PC-9 (cell line): ENCODE measurements around the gene KIAA1217. TPM values are rescaled to one million over a fixed set of nuclear protein-coding genes. Genes with fewer than 3 reads are reported as not detected.

Experiments
- BruUV-seq: library from RNA; stranded (reverse); fragments of 400-500 nt; replicated peaks from 2 replicates; lab custom pipeline; 2021; lab: Mats Ljungman, UMichigan
- CTCF ChIA-PET: fragments of 300-600 bp; sonication (Branson Sonifier 250); formaldehyde crosslinking; loops from one replicate; lab custom pipeline; 2022; ENCODE audit warnings: antibody characterized with exemption; lab: Charles Lee
- POLR2A ChIA-PET: fragments of 300-600 bp; sonication (Branson Sonifier 250); formaldehyde crosslinking; loops from one replicate; lab custom pipeline; 2022; ENCODE audit warnings: antibody characterized with exemption; ENCODE audit not compliant: unreplicated experiment; lab: Charles Lee
- DNase-seq, 2 experiments: peaks; one replicate each; pipeline versions ENCODE4 v3.0.0 to v3.0.0-alpha.2; 2015 to 2022; ENCODE audit warnings: mixed read lengths in 1 of 2
- H2AFZ ChIP-seq: fragments of 200-600 bp; sonication (generic); 2 replicates; pipeline ENCODE4 v1.8.1; 2017; ENCODE audit warnings: antibody characterized with exemption
- H3F3A ChIP-seq: fragments of 200-600 bp; sonication (generic); 2 replicates; pipeline ENCODE4 v1.8.1; 2017; ENCODE audit warnings: antibody characterized with exemption, mild to moderate bottlenecking, low read depth; ENCODE audit not compliant: insufficient read depth
- H3K27ac ChIP-seq: fragments of 200-600 bp; sonication (generic); 2 replicates; pipeline ENCODE4 v1.6.1; 2016; ENCODE audit warnings: mixed run types
- H3K27me3 ChIP-seq: fragments of 200-600 bp; sonication (generic); 2 replicates; pipeline ENCODE4 v1.6.1; 2016; ENCODE audit warnings: low read depth, mixed run types; ENCODE audit not compliant: insufficient read depth
- H3K36me3 ChIP-seq: fragments of 200-600 bp; sonication (generic); 2 replicates; pipeline ENCODE4 v1.6.1; 2016; ENCODE audit warnings: low read depth, mixed run types
- H3K4me1 ChIP-seq: fragments of 200-600 bp; sonication (generic); replicated peaks from 2 replicates; pipeline ENCODE4 v1.6.1; 2016; ENCODE audit warnings: mixed run types; ENCODE audit not compliant: insufficient read depth
- H3K4me2 ChIP-seq: fragments of 200-600 bp; sonication (generic); 2 replicates; pipeline ENCODE4 v1.6.1; 2017; ENCODE audit warnings: mixed run types
- H3K4me3 ChIP-seq: fragments of 200-600 bp; sonication (generic); 2 replicates; pipeline ENCODE4 v1.6.1; 2016; ENCODE audit warnings: mixed run types
- H3K79me2 ChIP-seq: fragments of 200-600 bp; sonication (generic); 2 replicates; pipeline ENCODE4 v1.6.1; 2017; ENCODE audit warnings: low read depth, mixed run types
- H3K9me2 ChIP-seq: fragments of 200-600 bp; sonication (generic); 2 replicates; pipeline ENCODE4 v1.8.1; 2017; ENCODE audit warnings: mild to moderate bottlenecking; ENCODE audit not compliant: insufficient read depth
- H3K9me3 ChIP-seq: fragments of 200-600 bp; sonication (generic); 2 replicates; pipeline ENCODE4 v1.8.1; 2016; ENCODE audit warnings: low read depth; ENCODE audit not compliant: insufficient read depth
- H4K20me1 ChIP-seq: fragments of 200-600 bp; sonication (generic); 2 replicates; pipeline ENCODE4 v1.8.1; 2017; ENCODE audit not compliant: insufficient read depth
- EZH2 ChIP-seq: fragments of 200-600 bp; sonication (generic); IDR thresholded peaks from 2 replicates; pipeline ENCODE4 v1.8.0; 2017; ENCODE audit warnings: antibody characterized with exemption, low read depth
- intact Hi-C: fragments of 100-400 bp; cut with micrococcal nuclease; formaldehyde crosslinking; loops from one replicate; pipeline ENCODE4 v1.10.0; 2022; ENCODE audit not compliant: unreplicated experiment
- total RNA-seq: library from RNA; stranded (reverse); gene quantifications from 2 replicates; pipeline ENCODE4 v1.2.3, GENCODE V29; 2021
- TF ChIP-seq, protein P1 (sequence below): fragments of 200-600 bp; sonication (generic); conservative IDR thresholded peaks from 2 replicates; pipeline ENCODE4 v1.6.1; 2017; ENCODE audit warnings: mixed run types, antibody characterized with exemption, mild to moderate bottlenecking, moderate library complexity

The KIAA1217 gene
- total RNA-seq, 1 experiment from 2014 or later, result 41.1 TPM

DNA sequence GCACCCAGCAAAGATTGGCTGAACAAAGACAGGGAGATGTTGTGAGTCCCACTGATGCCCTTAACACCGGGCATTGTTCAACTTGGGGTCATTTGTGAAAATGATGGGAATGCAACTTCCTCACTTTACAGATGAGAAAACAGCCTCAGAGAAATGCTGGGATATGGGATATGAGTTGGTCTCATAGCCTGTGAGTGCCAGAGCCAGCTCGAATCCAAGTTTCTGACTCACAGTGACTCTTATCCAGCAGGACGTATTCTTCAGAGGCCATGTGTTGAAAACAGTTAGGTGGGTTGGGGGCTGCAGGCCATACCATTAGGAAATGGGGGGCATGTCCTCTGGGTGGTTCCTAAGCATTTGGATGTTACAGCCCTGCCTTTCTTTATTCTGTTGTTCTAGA is 45.2 kb downstream of the KIAA1217 start:
- peaks cover 58% of the 10 kb centered on the region for H3K4me1 ChIP-seq
- H3K79me2 ChIP-seq, result no peaks in the 10 kb centered on the region
- ChIA-PET POLR2A (no interaction called here), CTCF (no interaction called here)
- BruUV-seq, result no TSS peak
- H3K4me2 ChIP-seq, result no peak overlapping the region
- TF ChIP-seq, protein P1, sequence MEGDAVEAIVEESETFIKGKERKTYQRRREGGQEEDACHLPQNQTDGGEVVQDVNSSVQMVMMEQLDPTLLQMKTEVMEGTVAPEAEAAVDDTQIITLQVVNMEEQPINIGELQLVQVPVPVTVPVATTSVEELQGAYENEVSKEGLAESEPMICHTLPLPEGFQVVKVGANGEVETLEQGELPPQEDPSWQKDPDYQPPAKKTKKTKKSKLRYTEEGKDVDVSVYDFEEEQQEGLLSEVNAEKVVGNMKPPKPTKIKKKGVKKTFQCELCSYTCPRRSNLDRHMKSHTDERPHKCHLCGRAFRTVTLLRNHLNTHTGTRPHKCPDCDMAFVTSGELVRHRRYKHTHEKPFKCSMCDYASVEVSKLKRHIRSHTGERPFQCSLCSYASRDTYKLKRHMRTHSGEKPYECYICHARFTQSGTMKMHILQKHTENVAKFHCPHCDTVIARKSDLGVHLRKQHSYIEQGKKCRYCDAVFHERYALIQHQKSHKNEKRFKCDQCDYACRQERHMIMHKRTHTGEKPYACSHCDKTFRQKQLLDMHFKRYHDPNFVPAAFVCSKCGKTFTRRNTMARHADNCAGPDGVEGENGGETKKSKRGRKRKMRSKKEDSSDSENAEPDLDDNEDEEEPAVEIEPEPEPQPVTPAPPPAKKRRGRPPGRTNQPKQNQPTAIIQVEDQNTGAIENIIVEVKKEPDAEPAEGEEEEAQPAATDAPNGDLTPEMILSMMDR, result no peak
- no peak for TF ChIP-seq EZH2
- H3K36me3 ChIP-seq, result no peaks in the 10 kb centered on the region
- H3K9me3 ChIP-seq, result no peaks in the 10 kb centered on the region
- no peak overlapping the region for H3K27ac ChIP-seq
- peaks cover 11% of the 10 kb centered on the region; the same call in 1 of the 2 replicates for H3F3A ChIP-seq
- no peaks in the 10 kb centered on the region for H3K9me2 ChIP-seq
- H3K27me3 ChIP-seq, result no peaks in the 10 kb centered on the region
- no peak for DNase-seq
- H3K4me3 ChIP-seq, result no peak overlapping the region
- no peak overlapping the region for H2AFZ ChIP-seq
- no peaks in the 10 kb centered on the region for H4K20me1 ChIP-seq
- intact Hi-C loops, result loop anchor here (2.0 to 10.0 kb wide), 5 partner anchors 15 to 211 kb away; partner anchors contain the start of gene KIAA1217

DNA sequence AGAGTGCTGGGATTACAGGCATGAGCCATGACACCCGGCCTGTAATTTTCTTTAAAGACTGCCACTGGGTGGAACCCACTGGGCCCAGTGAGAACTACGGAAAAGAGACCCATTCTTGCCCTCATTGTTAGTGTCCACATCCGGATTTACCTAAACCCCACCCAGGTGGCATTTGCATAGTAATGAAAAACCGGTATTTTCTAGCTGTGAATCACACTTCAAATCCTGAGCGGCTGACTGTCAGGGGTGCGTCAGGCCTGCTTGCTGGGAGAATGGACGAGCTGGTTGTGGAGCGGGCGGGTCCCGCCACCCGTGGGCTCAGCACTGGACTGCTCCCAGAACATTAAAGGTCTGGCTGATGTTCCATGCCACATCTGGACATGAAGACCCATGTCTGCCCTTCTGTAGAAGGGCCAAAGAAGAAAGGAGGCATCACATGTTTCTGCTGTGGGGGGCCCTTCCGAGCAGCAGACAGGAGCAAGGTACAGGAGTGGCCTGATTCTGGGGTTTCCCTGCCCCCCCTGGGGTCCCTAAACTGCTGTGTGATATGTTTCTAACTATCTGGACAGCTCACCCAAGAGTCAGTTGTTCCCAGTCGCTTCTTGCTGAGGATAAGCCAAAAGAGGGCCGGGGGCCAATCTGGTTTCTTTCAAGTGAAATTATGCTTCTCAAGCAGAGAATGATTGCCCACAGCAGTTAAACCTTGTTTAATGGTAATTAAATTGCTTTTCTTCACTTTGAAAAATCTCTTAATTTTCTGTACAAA is 46.4 kb downstream of the KIAA1217 start:
- POLR2A ChIA-PET, result interaction anchor here (0.6 to 0.7 kb wide), 2 partner anchors 13 to 38 kb away, joined by 4 to 5 read pairs; no protein-coding TSS in a partner anchor
- peak overlapping the region; percentile 78 for H3K4me2 ChIP-seq

DNA sequence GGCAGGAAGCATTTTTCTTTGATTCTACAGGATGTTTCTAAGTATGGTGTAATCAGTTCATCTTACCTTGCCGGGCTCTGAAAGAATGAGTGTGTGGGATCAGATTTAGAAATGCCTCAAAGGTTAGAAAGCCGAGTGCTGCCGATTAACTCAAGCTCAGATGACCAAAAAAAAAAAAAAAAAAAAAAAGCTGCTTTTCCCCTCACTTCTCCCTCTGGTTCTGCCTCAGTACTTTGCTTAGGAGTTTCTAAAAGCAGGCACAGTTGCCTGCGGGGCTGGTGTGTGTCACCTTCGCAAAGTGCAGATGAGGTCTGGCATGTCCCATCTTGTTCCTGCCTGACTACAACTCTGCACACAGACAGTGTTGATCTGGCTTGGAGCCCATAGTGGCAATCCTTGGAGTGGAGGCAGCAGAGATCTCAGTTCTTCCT is 47.0 kb downstream of the KIAA1217 start:
- TF ChIP-seq EZH2, result no peak
- TF ChIP-seq, protein P1, result no peak
- H3K79me2 ChIP-seq, result no peaks in the 10 kb centered on the region
- DNase-seq, result peak; percentile 39 to 60
- peaks cover 45% of the 10 kb centered on the region for H3K4me1 ChIP-seq
- no peaks in the 10 kb centered on the region for H3K9me2 ChIP-seq
- ChIA-PET CTCF (interaction anchor here (0.6 kb wide), 2 partner anchors 18 to 57 kb away, joined by 4 to 8 read pairs; no protein-coding TSS in a partner anchor), POLR2A (interaction anchor here (0.7 kb wide), 1 partner anchor 37 kb away, joined by 5 read pairs; no protein-coding TSS in a partner anchor)
- H3K9me3 ChIP-seq, result no peaks in the 10 kb centered on the region
- H3K4me2 ChIP-seq, result peak overlapping the region; percentile 78
- H4K20me1 ChIP-seq, result no peaks in the 10 kb centered on the region
- peak overlapping the region; percentile 41; the same call in 1 of the 2 replicates for H3K4me3 ChIP-seq
- intact Hi-C loops, result loop anchor here (1.0 to 10.0 kb wide), 4 partner anchors 8 to 209 kb away; partner anchors contain the start of gene KIAA1217
- H3K27ac ChIP-seq, result peak overlapping the region; percentile 57
- H3F3A ChIP-seq, result peaks cover 8% of the 10 kb centered on the region; the same call in 1 of the 2 replicates
- H3K27me3 ChIP-seq, result no peaks in the 10 kb centered on the region
- H2AFZ ChIP-seq, result no peak overlapping the region
- BruUV-seq, result TSS peak; percentile 29
- no peaks in the 10 kb centered on the region for H3K36me3 ChIP-seq

More for the DNA sequence above, 46.4 kb downstream of the KIAA1217 start:
- Histone ChIP-seq H3K4me3 (peak overlapping the region; percentile 41; the same call in 1 of the 2 replicates), H3K79me2 (no peaks in the 10 kb centered on the region), H3K27ac (peak overlapping the region; percentile 57), H3F3A (peaks cover 8% of the 10 kb centered on the region; the same call in 1 of the 2 replicates), H3K4me1 (peaks cover 49% of the 10 kb centered on the region), H4K20me1 (no peaks in the 10 kb centered on the region), H3K36me3 (no peaks in the 10 kb centered on the region), H3K27me3 (no peaks in the 10 kb centered on the region), H3K9me2 (no peaks in the 10 kb centered on the region), H2AFZ (no peak overlapping the region), H3K9me3 (no peaks in the 10 kb centered on the region)
- CTCF ChIA-PET, result interaction anchor here (0.6 kb wide), 2 partner anchors 18 to 56 kb away, joined by 4 to 8 read pairs; no protein-coding TSS in a partner anchor
- DNase-seq, result peak; percentile 65 to 81
- intact Hi-C loops, result loop anchor here (1.0 to 10.0 kb wide), 4 partner anchors 9 to 210 kb away; partner anchors contain the start of gene KIAA1217
- BruUV-seq, result no TSS peak
- TF ChIP-seq, protein P1, result no peak
- no peak for TF ChIP-seq EZH2
